Colonic mucosa (tissue), 4 donors: Measurements from ENCODE around the gene NPL. TPM values are rescaled to one million over a fixed set of nuclear protein-coding genes. Genes with fewer than 3 reads are reported as not detected.

ENCODE experiments used
- DNase-seq: peaks from one replicate; pipeline ENCODE4 v3.0.0-alpha.2; 2020
- H3K27ac ChIP-seq: fragments of 200-600 bp; one replicate; pipeline ENCODE4 v1.8.0; 2021
- H3K27me3 ChIP-seq: fragments of 200-600 bp; one replicate; pipeline ENCODE4 v1.8.0; 2021
- H3K36me3 ChIP-seq: fragments of 200-600 bp; one replicate; pipeline ENCODE4 v1.8.0; 2021
- H3K4me1 ChIP-seq: fragments of 200-600 bp; one replicate; pipeline ENCODE4 v1.8.0; 2021; ENCODE audit warnings: mild to moderate bottlenecking
- H3K4me3 ChIP-seq: fragments of 200-600 bp; one replicate; pipeline ENCODE4 v1.8.0; 2021
- H3K9ac ChIP-seq, 2 donors: one replicate each; pipeline ENCODE4 v1.7.0; 2013; ENCODE audit warnings: control low read depth in 2 of 2, low read depth in 2 of 2, low read length in 2 of 2
- H3K9me3 ChIP-seq: fragments of 200-600 bp; one replicate; pipeline ENCODE4 v1.8.0; 2021
- intact Hi-C: fragments of 100-400 bp; cut with DNase I; formaldehyde crosslinking; loops from one replicate; pipeline ENCODE4 v1.14.1; 2022
- total RNA-seq, 2 donors: library from RNA; stranded (reverse); fragmentation: NEBNext Ultra II Directional in 1 of 2; extraction: Animal tissue kit (Norgen Biotek cat#: 25700) in 1 of 2; gene quantifications; one replicate each; pipeline ENCODE4 v1.2.1, GENCODE V29; 2021
- TF ChIP-seq, protein P1 (sequence below): fragments of 200-600 bp; IDR thresholded peaks from one replicate; pipeline ENCODE4 v1.8.0; 2022; ENCODE audit warnings: antibody characterized with exemption, mild to moderate bottlenecking
- donor health status: healthy.
- donor health status: DM: no; HTN: no; CAD: no.
- donor health status: DM: no; HTN: no; CAD: no.

Gene NPL
- total RNA-seq, 2 donors from 2014 or later, result 6.4 to 8.5 TPM

DNA sequence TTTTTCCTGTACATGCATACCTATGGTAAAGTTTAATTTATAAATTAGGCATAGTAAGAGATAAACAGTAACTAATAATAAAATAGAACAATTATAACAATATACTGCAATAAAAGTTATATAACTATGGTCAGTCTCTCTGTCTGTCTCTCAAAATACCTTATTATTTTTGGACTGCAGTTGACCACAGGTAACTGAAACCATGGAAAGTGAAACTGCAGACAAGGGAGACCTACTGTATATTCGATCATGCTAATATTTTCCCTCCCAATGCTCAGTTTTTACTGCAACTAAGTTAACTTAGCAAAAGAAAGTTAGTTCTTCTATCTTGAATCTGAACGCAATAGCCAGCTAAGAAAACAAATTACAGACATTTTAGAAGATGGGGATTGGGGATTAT lies 37.3 kb downstream of the NPL start:
- no peaks in the 10 kb centered on the region for H3K36me3 ChIP-seq

DNA sequence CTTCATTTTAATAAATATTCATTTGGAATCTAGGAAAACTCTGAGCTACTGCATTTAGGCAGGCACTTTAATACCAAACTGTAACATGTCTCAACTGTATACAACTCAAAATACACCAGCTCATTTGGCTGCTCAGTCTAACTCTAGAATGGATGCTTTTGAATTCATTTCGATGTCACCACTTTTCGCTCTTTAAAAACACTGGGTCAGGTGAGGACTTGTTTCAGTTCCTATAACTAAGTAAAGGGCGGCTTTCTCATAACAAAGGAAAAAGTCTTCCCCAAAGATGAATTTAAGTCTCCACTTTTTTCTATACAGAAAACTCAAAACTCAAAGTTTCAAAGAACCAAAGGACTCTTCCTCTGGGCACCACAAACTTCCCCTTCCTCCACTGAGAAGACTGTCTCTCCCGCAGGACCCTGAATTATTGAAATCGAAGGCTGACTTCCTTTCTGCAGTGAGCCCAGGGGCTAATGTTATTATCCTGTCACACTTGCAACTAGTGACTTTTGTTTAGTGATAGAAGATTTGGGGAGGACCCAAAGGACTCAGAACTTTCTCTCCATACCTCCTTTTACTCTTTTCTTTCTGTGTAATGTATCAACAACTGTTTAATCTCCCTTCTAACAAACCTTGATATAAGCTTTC lies 39.8 kb downstream of the NPL start:
- TF ChIP-seq, protein P1, sequence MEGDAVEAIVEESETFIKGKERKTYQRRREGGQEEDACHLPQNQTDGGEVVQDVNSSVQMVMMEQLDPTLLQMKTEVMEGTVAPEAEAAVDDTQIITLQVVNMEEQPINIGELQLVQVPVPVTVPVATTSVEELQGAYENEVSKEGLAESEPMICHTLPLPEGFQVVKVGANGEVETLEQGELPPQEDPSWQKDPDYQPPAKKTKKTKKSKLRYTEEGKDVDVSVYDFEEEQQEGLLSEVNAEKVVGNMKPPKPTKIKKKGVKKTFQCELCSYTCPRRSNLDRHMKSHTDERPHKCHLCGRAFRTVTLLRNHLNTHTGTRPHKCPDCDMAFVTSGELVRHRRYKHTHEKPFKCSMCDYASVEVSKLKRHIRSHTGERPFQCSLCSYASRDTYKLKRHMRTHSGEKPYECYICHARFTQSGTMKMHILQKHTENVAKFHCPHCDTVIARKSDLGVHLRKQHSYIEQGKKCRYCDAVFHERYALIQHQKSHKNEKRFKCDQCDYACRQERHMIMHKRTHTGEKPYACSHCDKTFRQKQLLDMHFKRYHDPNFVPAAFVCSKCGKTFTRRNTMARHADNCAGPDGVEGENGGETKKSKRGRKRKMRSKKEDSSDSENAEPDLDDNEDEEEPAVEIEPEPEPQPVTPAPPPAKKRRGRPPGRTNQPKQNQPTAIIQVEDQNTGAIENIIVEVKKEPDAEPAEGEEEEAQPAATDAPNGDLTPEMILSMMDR, result no peak
- Histone ChIP-seq H3K4me3 (no peak overlapping the region), H3K36me3 (no peaks in the 10 kb centered on the region), H3K27me3 (no peaks in the 10 kb centered on the region), H3K27ac (no peak overlapping the region), H3K9ac (no peak overlapping the region), H3K9me3 (no peaks in the 10 kb centered on the region), H3K4me1 (no peaks in the 10 kb centered on the region)
- DNase-seq, result no peak
- intact Hi-C loops, result no loop called here

More for the DNA sequence above, 37.3 kb downstream of the NPL start:
- Histone ChIP-seq H3K4me1 (no peaks in the 10 kb centered on the region), H3K9ac (no peak overlapping the region), H3K9me3 (no peaks in the 10 kb centered on the region), H3K4me3 (no peak overlapping the region), H3K27ac (no peak overlapping the region), H3K27me3 (no peaks in the 10 kb centered on the region)
- DNase-seq, result no peak
- TF ChIP-seq, protein P1, result no peak
- intact Hi-C loops, result no loop called here

DNA sequence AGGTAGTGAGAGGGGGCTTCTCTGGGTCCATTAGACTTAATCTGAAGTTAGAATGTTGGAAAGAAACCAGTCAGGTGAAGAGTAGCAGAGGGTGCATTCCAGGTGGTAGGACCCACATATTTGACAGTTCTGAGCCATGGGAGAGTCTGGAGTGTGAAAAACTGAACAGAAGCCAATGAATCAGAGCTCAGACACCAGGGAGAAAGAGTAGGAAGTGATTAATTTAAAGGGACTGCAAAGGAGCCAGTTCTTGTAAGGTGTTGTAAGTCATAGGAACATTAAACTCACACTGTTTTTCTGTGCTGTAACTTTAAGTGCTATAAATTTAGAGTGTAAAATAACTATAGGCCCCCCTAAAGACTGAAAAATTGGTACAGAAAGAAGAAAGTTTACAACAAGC lies 43.7 kb downstream of the NPL start:
- Histone ChIP-seq H3K9me3 (no peaks in the 10 kb centered on the region), H3K4me1 (no peaks in the 10 kb centered on the region), H3K27ac (no peak overlapping the region), H3K9ac (no peak overlapping the region), H3K36me3 (no peaks in the 10 kb centered on the region), H3K27me3 (no peaks in the 10 kb centered on the region), H3K4me3 (no peak overlapping the region)
- intact Hi-C loops, result no loop called here
- TF ChIP-seq, protein P1, result no peak
- no peak for DNase-seq

DNA sequence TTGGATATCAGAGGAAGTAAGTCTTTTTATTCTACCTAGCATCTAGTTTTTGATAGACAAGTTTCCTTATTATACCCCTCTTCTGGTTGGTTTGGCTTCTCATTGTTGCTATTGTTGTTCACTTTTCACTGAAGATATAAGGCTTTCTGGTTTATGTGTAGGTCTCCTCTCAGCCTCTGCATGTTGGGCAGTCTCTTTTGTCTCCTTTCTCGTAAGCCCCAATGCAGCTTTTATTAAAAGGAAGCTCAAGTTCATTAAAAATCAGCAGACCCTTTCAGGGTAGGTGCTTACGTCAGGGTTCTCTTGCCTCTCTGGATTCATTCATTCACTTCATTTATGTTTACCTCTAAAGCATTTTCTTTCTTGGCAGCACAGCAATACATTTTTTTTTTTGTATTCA lies 44.8 kb downstream of the NPL start:
- Histone ChIP-seq H3K4me1 (no peaks in the 10 kb centered on the region), H3K27me3 (no peaks in the 10 kb centered on the region), H3K27ac (no peak overlapping the region), H3K9ac (no peak overlapping the region), H3K36me3 (no peaks in the 10 kb centered on the region), H3K9me3 (no peaks in the 10 kb centered on the region), H3K4me3 (no peak overlapping the region)
- TF ChIP-seq, protein P1, result no peak
- intact Hi-C loops, result no loop called here
- no peak for DNase-seq

DNA sequence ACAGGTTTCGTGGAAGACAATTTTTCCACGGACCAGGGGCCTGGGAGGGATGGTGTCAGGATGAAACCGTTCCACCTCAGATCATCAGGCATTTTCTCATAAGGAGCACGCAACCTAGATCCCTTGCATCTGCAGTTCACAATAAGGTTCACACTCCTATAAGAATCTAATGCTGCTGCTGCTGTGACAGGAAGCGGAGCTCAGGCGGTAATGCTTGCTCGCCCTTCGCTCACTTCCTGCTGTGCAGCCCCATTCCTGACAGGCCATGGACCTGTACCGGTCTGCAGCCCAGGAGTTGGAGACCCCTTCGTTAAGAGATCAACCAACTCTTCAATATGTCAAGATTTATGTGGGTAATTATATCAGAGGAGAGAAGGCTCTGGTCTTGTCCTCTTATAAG lies 46.2 kb downstream of the NPL start:
- H3K9me3 ChIP-seq, result no peaks in the 10 kb centered on the region
- H3K9ac ChIP-seq, result no peak overlapping the region
- H3K4me1 ChIP-seq, result no peaks in the 10 kb centered on the region
- H3K36me3 ChIP-seq, result no peaks in the 10 kb centered on the region
- no peaks in the 10 kb centered on the region for H3K27me3 ChIP-seq
- intact Hi-C loops, result no loop called here
- no peak overlapping the region for H3K27ac ChIP-seq
- TF ChIP-seq, protein P1, result no peak
- no peak for DNase-seq
- H3K4me3 ChIP-seq, result no peak overlapping the region
